HG03066 (cell line): ENCODE data around the gene UVRAG.
A peak's percentile ranks its signal among the peaks of the same experiment; 100 is the strongest.
"Not testable (repeated sequence)": the region's sequence is repeated elsewhere in the genome, so short reads cannot be mapped to it uniquely, and the experiment has no call there.

Experiments
- ATAC-seq: cut with Tn5 transposase; IDR thresholded peaks from one replicate; pipeline ENCODE4 v1.9.1; 2021; ENCODE audit warnings: low read depth; ENCODE audit not compliant: unreplicated experiment

UVRAG gene

DNA sequence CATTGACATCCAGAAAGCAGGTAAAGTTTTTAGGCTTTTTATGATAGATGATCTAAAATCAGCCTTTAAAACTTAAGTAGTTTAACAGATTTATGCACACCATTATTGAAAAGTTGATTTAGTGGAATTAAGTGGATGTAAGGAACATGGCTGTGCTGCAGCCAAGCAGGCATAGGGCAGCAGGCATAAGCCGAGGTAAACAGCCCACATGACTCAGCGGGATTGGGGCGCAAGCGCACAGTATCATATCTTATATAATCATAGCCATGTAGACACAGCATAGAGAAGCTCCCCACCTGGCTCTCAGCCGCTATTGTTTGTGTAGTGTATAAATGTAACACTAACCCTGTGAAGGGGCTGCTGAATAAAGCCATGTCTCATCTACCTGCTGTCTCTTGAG is 233.8 kb downstream of the UVRAG start:
- ATAC-seq: no peak

DNA sequence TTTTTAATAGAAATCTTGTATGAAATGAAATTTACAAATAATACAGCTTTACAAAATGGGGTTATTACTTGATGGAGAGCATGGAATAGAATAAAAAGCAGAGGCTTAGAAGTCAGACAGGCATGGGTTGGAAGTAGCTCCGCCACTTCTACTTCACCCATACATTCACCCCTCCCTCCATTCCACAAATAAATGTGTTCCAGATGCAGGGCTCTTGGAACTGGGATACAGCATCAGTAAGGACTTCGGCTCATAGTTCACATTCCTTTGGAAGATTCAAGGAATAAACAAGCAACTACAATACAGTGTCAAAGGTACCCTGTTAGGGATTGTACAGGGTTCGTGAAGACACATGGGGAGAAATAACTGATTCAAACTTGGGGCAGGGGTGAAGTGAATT is 234.5 kb downstream of the UVRAG start:
- no peak for ATAC-seq

DNA sequence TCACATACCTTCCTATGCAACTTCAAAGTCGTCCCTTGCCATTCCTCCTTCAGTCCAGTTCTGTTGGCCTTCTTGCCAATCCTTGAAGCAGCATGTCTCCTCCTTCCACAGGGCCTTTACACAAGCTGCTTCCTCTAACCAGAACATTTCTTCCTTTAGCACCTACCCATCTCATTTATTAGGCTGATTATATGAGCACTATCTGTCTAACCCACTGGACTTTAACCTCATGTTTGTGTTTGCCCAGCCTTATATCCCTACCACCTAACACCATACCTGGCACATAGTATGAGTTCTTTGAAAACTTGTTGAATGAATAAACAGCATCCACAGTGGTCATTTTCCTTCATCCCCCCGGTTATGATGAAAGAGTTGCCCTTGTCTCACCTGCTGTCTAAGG is 236.9 kb downstream of the UVRAG start:
- ATAC-seq: no peak

DNA sequence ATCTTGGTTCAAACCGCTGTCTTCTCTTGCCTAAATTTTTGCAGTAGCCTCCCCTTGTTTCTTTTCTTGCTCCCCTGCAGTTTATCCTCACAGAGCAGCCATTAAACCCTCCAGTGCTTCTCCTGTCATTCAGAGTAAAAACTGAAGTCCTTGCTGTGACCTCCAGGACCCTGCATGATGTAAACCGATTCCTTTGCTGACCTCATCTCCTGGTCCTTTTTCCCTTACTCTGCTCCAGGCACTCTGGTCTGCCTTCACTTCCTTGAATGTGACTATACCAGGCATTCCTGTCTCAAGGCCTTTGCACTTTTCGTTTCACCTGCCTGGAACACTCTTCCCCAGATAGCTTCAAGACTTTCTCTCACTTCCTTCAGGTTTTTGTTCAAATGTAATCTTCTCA is 239.3 kb downstream of the UVRAG start:
- ATAC-seq: no peak

DNA sequence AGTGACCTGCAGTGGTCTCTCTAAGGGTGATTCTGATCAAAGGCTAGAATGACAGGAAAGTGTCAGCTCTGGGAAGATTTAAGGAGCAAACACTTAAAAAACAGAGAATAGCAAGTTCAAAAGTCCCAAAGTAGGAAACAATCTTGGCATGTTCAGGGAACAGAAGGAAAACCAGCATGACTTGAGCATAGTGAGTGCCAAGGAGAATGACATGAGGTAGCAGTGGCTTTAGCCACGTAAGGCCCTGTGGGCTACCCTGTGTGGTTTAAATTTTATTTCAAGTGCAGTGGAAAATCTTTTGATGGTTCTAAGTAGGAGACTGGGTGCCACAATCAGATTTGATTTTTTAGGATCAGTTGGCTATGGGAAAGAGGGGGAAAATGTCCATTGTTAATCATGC is 241.9 kb downstream of the UVRAG start:
- ATAC-seq: no peak

DNA sequence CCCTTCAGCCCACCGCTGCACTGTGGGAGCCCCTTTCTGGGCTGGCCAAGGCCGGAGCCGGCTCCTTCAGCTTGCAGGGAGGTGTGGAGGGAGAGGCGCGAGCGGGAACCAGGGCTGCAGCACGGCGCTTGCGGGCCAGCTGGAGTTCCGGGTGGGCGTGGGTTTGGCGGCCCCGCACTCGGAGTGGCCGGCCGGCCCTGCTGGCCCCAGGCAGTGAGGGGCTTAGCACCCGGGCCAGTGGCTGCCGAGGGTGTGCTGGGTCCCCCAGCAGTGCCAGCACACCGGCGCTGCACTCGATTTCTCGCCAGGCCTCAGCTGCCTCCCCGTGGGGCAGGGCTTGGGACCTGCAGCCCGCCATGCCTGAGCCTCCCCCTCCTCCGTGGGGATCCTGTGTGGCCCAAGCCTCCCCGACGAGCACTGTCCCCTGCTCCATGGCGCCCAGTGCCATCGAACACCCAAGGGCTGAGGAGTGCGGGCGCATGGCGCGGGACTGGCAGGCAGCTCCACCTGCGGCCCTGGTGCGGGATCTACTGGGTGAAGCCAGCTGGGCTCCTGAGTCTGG is 245.5 kb downstream of the UVRAG start:
- ATAC-seq: not testable (repeated sequence)

DNA sequence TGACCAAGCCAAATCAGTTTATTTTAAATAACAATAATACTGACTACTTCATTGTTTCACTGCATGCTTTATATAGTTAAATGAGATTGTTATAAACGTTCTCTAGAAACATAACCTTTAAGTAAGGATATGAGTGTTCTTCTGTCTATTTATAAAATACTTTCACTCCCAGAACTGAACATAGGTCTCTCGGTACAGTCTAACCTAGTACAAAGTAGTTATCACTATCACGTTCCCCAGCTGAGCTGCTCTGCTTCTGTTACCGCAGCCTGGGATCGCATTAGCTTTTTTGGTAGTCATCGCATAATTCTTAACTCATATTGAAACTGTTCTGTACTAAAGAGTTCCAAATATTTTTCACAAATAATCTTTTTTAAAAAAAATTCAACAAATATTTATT is 247.7 kb downstream of the UVRAG start:
- ATAC-seq: peak; percentile 98

DNA sequence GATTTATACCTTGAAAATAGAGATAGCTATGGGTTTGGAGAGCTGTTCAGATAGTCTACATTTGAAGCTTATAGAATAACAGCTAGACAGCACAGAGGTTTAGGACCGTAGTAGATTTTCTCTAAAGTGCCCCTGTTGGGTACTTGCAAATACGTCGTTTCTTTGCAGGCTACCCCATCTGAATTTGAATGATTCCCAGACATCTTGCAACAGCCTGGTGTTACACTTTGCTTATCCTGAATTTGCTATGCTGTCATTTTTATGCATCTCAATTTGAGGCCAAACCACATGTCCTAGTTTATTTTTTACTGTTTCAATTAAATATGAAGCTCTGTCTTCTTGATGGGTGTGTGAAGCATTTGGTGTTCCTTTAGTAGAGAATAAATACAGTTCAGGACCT is 249.2 kb downstream of the UVRAG start:
- no peak for ATAC-seq

DNA sequence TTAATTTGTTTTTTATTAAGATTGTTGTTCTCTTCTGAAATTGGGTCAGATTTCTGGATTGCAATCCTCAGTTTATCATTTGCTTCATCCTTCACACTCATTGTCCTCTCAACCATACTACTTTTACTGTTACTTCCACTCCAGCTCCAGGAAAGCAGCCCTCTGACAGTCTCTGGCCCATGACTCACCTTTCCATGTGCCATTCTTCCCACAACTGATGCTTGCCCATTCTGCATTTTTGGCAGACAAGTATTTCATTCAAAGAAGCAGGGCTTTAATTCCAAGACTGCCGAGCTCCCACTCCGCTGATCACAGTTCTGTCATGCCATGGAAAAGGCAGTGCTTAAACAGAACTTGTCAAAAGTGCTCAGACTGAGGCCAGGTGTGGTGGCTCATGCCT is 252.1 kb downstream of the UVRAG start:
- ATAC-seq: no peak

DNA sequence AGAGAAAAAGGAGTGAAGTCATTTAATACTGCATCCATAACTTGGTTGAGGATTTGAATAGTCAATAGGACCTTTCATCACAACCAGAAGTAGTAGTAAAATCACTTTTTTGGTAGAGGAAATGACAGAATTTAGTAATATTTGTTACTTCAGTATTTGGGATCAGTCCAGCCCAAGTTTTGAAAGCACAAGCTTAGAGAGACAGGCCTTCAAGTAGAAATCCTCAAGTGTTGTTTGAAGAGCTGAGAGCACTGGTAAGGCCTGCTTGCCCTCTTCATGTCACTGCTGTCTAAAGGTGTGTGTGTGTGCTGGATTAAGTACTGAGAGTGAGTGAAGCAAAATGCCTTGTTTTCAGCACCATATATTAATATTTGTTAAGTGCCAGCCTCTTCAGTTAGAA is 254.0 kb downstream of the UVRAG start:
- ATAC-seq: no peak

DNA sequence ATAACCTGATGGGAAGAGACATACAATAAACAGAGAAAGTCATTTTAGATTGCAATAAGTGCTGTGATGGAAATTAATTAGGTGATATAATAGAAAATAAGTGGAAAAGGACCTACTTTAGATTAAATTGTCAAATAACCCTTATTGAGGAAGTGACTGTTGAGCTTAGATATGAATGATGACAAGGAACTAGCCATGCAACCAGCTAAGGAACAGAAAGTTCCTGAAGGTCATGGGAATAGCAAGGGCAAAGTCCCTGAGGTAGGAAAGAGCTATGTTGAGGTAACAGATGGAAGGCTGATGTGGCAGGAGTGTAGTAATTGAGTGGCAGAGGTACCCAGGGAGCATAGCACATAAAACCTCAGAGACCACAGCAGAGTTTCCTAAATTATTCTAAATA is 256.1 kb downstream of the UVRAG start:
- no peak for ATAC-seq

DNA sequence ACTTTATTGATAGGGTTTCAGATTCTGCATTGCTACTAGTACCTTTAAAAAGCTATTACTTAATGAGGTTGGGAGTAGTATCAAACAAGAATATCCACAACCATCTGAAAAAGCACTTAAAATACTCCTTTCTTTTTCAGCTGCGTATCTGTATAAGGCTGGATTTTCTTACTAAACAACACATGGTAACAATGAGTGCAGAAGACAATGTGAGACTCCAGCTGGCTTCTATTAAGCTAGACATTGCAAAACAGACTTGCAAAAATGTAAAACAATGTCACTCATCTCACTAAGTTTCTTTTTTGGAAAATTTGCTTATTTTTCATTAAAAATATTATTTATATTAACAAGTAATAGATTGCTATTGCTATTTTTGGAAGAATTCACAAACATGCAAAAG is 258.7 kb downstream of the UVRAG start:
- ATAC-seq: no peak

DNA sequence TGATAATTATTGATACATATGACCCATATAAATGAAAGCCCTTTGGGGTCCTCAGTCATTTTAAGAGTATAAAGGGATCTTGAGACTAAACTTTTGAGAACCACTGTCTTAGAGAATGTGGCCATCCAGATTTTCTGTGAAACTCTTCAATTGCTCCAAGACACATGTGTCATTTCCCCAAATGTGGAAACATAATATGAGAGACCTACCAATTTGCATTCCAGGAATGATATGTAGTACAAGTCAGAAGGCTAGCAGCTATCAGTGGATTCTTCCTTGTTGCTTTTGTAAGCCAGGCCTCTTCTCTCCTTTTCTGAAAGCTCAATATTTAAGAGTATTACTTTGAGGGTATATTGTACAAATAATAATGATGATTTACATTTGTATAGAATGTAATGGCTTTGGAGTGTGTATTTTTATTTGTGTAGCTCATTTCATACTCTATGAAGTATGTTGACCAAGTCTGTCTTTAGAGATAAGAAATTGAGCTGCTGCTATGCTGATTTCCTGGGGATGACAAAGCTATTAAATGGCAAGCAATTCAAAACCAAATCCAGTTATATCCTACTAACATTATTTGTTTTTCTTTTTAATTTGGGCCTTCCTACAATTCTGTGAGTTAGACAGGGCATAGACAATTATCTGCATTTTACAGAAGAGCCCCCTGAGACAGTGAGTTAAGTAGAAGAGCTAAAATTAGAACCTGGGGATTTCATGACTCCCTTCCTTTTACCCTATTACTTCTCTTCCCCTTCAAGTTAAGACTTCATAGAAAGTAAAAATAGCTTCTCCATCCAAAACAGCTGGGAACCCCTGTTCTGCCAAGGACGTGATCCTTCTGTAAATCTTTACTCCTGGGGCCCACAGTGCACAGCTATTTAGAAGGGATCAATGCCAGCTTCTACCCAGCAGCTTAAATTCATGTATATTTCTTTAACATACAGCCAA is 259.4 kb downstream of the UVRAG start:
- no peak for ATAC-seq

DNA sequence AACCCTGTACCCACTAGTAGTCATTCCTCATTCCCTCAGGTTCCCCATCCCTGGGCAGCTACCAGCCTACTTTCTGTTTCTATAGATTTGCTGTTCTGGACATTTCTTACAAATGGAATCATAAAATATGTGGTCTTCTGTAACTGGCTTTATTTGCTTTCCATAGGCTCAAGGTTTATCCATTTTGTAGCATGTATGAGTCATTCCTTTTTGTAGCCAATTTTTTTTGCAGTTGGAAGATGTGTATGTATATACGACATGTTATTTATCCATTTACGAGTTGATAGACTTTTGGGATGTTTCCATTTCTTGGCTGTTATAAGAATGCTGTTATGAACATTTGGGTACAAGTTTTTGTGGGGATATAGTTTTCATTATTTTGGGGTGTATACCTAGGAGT is 260.7 kb downstream of the UVRAG start:
- ATAC-seq: no peak

DNA sequence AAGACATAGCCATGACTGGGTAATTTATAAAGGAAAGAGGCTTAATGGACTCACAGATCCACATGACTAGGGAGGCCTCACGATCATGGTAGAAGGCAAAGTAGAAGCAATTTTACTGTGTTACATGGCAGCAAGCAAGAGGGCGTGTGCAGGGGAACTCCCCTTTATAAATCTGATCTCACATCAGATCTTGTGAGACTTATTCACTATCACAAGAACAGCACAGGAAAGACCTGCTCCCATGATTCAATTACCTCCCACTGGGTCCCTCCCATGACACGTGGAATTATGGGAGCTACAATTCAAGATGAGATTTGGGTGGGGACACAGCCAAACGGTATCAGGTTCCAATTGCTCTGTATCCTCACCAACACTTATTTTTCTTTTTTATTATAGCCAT is 261.2 kb downstream of the UVRAG start:
- ATAC-seq: not testable (repeated sequence)

DNA sequence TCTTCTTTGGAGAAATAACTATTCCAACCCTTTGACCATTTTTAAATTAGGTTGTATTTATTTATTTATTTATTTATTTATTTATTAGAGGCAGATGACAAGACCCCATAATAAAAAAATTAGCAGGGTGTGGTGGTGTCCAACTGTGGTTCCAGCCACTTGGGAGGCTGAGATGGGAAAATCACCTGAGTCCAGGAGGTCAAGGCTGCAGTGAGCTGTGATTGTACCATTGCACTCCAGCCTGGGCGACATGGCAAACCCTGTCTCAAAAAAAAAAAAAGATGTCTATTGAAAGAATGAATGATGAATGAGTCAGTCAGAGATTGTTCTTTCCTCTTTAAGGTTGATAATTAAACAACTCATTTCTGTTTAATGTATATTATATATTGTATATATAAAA is 261.7 kb downstream of the UVRAG start:
- no peak for ATAC-seq

DNA sequence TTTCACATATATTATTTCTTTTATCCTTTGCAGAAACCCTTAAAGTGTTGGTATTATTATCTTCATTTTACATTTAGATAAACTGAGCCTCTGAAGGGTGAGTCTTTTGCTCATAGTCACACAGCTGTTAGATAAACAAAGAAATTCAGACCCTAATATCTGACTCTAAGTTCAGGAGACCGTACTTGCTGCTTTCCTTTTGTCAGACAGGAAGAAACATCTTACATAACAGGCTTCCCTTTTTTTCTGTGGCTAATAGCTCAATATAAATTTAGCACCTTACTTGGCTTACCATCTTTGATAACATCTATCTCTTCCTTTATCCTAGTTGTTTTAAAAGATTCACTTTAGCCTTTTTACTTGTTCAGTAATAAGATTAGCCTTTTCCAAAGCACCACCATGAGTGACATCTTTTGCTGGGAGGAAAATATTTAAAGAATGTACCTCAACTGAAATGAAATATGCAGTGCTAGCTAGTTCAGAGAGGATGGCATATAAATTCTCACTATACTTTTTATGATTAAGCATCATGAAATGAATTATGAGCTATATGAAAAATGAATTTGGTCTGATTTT is 262.7 kb downstream of the UVRAG start:
- ATAC-seq: no peak

DNA sequence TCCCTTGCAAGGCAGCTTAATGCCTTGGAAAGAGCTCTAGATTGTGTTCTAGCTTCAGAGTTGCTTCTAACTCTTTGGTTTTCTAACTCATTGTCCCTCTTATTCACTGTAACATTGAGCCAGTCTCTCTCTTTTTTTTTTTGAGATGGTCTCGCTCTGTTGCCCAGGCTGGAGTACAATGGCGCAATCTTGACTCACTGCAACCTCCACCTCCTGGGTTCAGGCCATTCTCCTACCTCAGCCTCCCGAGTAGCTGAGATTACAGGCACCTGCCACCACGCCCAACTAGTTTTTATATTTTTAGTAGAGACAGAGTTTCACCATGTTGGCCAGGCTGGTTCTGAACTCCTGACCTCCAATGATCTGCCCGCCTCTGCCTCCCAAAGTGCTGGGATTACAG is 266.1 kb downstream of the UVRAG start:
- not testable (repeated sequence) for ATAC-seq

DNA sequence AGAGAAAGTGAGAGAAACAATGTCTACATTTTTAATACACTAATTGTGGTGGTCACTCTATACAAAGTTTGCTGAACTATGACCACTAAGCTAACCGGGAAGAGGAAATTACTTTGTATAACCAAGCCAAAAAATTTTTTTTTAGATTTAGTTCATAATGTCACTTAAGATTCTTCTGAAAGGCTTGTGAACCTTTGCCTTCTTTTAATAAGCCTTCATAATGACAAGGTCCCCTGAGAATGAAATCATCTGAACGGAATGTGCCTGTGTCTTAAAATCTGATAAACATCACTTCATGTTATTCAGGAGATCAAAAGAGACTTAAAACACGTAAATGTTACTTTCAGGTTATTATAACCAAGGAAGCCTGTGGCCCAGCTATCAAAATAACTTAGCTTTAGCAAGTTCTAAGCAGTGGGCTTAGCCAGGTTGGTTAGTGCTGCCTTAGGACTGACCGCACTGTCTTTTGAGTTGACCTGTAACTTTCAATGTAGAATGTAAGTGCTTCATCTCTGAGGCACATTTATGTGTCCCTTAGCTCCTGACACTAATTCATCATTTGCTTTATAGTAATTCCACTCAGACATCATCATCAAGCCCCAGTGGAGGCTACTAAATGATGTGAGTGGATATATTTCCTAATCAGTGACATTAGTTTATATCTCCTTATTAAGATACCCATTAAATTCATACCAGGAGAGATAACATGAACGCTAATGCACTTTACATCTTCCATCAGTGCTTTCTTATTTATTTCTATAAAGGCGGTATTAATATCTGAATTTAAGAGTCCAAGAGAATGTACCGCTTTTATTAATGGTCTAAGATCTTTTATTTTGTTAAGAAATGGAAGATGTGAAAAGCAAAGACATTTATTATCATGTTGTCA is 268.8 kb downstream of the UVRAG start:
- ATAC-seq: no peak

DNA sequence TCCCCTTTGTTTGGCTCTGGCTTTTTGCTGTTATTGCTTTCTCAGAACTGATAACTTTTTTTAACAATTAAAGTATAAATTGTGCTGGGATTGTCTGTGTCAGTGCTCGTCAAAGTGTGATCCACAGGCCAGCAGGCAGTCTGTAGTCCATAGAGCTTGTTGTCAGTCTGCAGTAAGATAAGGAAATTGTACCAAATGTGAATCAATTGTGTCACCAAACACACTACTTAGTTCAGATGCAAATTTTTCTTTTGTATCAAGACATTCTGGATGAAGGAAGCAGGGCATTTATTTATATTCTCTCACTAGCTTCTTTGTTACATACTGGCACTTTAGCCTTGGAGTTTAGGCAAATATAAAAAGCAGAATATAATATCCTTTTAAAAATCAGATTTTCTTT is 270.3 kb downstream of the UVRAG start:
- ATAC-seq: no peak
